DOHH2 (cell line): ENCODE measurements around the gene TMEM272.

Experiments
- EZH2phosphoT487 ChIP-seq: fragments of 200-600 bp; sonication (generic); IDR thresholded peaks from 2 replicates; pipeline ENCODE4 v1.6.1; 2017; ENCODE audit warnings: borderline replicate concordance, mild to moderate bottlenecking, antibody characterized with exemption, low read length, moderate library complexity, mixed read lengths
- TF ChIP-seq, protein P1 (sequence below): fragments of 200-600 bp; sonication (generic); IDR thresholded peaks from one replicate; pipeline ENCODE4 v1.5.1; 2014; ENCODE audit warnings: antibody characterized with exemption, mild to moderate bottlenecking, low read depth, low read length; ENCODE audit not compliant: poor library complexity, severe bottlenecking

DNA sequence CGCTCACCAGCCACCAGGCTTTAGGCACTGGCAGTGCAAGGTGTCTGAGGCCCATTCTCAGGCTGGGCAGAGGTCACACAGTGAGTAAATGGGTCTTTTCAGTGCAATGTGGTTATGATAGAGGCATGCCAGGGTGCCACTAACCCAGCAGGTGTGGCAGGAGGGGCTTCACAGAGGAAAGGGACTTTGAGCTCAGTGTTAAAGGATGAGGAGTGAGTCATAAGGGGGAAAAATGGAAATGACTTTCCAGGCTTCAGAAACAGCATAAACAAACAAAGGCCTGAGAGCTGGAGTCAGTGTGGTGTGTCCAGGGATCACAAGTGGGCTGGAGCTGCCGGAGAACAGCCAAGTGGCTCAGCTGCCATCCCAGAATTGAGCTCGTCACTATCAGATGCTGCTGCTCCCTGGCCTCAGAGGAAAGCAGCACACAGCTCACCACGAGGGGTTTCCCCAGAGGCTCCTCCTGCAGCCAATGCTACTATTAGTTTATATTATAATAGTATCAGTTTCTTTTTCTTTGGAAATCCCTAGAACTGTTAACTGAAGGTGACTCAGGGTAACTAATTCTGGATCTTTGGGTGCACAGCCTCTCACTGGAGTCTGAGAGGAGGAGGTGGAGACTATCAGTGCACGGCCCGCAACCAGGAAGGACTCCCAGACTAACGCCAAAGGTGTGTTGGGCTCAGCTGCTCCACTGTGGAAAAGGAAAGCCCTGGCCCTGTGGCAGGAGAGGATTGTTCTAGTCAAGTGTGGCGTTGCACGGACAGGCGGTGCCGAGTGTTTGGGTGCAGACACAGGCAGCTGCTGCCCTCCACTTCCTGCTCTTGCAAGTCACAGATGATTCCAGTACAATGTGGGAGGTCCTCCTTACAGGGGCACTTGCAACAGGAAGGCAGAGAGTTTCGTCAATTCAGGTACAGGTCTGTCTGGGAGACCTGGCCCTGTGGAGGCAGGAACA, 80.5 kb downstream of the TMEM272 start:
- TF ChIP-seq, protein P1, sequence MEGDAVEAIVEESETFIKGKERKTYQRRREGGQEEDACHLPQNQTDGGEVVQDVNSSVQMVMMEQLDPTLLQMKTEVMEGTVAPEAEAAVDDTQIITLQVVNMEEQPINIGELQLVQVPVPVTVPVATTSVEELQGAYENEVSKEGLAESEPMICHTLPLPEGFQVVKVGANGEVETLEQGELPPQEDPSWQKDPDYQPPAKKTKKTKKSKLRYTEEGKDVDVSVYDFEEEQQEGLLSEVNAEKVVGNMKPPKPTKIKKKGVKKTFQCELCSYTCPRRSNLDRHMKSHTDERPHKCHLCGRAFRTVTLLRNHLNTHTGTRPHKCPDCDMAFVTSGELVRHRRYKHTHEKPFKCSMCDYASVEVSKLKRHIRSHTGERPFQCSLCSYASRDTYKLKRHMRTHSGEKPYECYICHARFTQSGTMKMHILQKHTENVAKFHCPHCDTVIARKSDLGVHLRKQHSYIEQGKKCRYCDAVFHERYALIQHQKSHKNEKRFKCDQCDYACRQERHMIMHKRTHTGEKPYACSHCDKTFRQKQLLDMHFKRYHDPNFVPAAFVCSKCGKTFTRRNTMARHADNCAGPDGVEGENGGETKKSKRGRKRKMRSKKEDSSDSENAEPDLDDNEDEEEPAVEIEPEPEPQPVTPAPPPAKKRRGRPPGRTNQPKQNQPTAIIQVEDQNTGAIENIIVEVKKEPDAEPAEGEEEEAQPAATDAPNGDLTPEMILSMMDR = no peak
- no peak for TF ChIP-seq EZH2phosphoT487
